Renal cortex interstitium (tissue), 15 donors: Measurements from ENCODE around the gene GPR139. TPM values are rescaled to one million over a fixed set of nuclear protein-coding genes. Genes with fewer than 3 reads are reported as not detected.

Source experiments
- DNase-seq, 11 donors: peaks; one replicate each; pipeline ENCODE4 v3.0.0-alpha.2; 2013; ENCODE audit warnings: low read depth in 9 of 11, low spot score in 4 of 11; ENCODE audit errors: extremely low read depth in 1 of 11
- long read RNA-seq, 16 experiments: transcript quantifications; one replicate each; lab custom pipeline, GENCODE V29; 2026
- polyA plus RNA-seq, 3 donors: library from polyadenylated mRNA; unstranded; fragments of 120-200 nt; gene quantifications; one replicate each; pipeline ENCODE4 v1.2.1, GENCODE V29; 2013; ENCODE audit not compliant: insufficient read length in 3 of 3

GPR139 gene
- not detected for polyA plus RNA-seq
- long read RNA-seq, donor 1 = 0 reads
- long read RNA-seq, donor 2 = 0 reads
- long read RNA-seq, donor 3 = 0 reads
- long read RNA-seq, donor 4 = 0 reads
- long read RNA-seq, donor 5 = 0 reads
- long read RNA-seq, donor 6 = 0 reads
- long read RNA-seq, donor 7 = 0 reads
- long read RNA-seq, donor 8 = 0 reads
- long read RNA-seq, donor 9 = 0 reads
- long read RNA-seq, donor 10 = 0 reads
- long read RNA-seq, donor 11 = 0 reads
- long read RNA-seq, donor 12 = 0 reads
- long read RNA-seq, donor 13 = 0 reads
- long read RNA-seq, donor 14 = 0 reads
- long read RNA-seq, donor 15 = 0 reads
- long read RNA-seq, donor 16 = 0 reads

DNA sequence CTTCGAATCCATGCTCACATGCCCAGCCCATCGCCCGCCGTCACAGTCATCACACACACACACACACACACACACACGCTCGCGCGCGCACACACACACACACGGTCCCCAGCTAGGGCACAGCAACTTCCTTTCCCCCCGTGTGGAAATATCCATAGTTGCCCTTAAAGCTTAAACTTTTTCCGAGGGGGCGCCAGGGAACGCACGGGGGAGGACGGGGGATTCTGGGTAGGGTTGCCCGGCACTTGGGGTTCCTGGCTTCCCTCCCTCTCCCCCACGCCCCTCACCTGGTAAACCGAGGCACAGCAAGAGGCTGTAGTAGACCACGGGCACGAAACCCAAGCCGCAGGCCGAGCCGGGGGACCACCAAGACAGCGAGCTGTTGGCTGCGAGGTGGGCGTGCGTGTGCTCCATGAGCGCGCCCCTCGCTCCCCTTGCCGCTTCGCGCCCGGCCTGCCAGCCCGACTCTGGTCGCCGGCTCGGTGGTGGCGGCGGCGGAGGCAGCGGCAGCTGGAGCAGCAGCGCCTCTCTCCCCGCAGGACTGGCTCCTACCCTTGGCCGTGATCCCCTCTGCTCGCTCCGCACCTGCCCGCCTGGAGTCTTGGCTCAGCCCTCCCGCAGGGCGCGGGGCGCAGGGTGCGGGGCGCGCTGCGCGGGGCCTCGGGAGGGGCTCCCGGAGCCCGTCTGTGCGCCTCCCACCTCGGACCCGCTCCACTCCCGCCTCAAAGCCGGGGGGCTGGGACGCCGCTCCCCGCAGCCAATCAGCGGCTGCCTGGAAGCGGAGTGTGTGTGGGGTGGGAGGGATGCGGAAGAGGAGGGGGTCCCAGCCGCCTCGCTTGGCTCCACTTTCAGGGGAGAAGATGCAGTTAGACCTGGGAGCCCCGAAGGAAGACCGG lies at the start of gene GPR139:
GPR139 (minus strand) TSS at position 688 of the 896 bp plus-strand sequence; CDS start at position 414, 274 bp downstream.
- DNase-seq = no peak

DNA sequence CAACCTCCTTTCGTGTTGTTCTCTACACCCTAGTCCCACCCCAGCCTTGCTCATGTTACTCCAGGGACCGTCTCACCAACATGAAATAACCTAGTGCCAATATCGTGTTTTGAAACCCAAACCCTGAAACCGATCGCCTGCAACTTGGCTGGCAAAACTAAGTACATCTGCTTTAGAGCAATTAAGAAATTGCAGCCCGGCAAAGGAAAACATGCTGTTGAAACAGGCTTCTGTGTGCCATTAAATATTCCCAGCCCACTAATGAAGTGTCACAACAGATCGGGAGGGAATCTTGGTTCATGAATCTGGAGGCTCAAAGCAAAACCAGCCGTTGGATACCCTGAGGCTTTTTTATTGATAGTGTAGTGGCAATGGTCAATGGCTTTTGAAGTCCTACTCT lies 48.3 kb upstream of the GPR139 start:
- no peak for DNase-seq

DNA sequence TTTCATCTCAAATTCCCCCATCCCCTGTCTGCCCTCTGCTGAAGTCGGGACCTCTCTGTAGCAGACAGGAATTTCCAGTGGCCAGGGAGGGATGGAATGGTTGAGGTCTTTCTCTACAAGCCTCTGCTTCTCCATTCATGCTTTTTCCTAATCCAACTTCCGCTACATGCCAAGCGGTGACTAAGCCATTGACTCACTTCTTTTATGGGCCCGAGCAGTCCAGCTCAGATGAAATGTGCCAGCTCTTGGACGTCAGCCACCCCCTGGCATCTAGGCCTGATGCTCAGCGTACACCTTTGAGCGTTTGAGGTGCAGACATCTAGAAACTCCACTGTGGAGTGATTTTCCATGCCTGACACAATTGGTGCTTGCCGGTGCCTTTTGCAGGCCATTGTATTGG lies 40.7 kb upstream of the GPR139 start:
- no peak for DNase-seq

DNA sequence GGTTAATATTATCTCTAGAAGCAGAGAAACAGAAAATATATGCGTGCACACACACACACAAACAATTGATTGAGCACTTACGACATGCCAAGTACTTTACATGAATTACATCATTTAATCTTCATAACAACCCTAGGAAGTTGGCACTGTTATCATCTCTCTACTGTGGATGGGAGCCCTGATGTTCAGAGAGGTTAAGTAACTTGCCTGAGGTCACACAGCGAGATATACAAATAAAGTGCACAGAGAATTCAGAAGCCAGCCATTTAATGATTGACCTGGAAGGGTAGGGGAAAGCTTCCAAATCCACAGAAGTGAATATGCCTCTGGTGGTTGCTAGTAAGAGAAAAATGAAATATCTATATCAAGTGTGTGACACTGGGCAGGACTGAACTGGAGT lies 37.5 kb upstream of the GPR139 start:
- no peak for DNase-seq

DNA sequence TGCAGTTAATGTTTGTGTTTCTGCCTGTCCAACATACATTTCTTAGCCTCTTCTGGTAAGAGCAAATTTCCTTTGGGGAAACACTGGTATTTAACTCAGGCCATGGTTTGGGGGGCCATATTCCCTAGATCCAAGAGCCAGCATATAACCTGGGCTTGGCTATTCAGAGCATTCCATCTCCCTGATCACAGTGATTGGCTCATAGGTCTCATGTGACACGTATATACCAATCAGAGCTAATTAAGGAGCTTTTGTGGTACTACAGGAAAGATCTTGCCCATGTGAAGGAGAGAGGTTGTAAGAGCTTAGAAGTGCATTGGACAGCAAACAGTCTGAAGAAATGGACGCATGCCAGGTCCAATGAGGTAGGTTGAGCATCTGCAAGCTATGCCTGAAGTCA lies 33.4 kb upstream of the GPR139 start:
- no peak for DNase-seq

DNA sequence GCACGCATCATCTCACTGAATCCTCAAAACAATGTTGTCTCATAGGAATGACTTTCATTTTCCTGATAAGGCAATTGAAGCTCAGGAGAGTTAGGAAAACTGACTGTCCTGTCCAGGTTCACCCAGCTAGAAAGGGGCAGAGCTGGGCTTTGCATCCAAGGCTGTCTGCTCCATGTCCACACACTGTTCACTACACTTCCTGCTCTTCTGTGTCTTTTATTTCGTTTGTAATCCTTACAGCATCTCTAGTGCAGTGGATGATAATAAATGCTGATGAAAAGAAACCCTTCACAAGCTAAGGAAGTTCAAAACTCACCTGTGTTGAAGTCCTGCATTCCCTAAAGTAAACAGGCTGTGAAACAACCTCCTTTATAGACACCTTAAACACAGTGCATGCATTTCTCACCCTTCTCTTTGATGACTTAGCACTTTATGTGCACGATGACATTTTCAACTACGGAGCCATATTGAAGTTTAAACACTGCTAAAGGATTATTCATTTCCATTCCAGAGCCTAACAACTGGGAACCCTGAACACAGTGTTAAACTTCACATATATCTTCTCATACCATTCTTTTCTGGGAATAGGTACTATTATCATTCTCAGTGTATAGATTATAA lies 31.0 kb upstream of the GPR139 start:
- DNase-seq = no peak

DNA sequence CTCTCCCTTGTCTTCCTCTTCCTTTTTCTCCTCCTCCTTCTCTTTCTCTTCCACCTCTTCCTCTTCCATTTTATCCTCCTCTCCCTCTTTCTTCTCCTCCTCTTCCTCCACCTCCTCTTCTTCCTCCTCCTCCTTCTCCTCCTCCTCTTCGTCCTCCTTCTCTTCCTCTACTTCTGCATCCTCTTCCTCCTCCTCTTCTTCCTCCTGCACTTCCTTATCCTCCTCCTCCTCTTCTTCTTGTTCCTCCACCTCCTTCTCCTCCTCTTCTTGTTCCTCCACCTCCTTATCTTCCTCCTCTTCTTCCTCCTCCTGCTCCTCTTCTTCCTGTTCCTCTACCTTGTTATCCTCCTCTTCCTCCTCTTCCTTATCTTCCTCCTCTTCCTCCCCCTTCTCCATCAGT lies 28.8 kb upstream of the GPR139 start:
- DNase-seq = no peak

DNA sequence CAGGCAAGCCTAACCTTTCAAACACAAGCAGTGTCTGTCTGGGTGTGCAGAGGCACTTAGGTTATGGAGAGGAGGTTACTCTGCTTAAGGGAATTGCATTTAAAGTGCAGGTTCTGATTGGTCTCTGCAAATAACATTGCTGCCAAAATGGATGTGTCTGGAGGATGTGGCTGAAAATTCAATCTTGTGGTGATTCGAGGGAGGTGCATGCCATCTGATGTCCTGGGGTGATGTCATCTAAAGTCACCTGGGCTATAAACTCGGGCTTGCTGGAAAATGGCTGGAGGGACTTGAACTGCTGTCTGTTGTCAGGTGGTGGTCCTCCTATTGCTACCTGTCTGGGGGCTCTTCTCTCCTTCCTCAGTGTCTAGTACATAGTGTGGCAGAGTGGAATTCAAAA lies 28.3 kb upstream of the GPR139 start:
- no peak for DNase-seq

DNA sequence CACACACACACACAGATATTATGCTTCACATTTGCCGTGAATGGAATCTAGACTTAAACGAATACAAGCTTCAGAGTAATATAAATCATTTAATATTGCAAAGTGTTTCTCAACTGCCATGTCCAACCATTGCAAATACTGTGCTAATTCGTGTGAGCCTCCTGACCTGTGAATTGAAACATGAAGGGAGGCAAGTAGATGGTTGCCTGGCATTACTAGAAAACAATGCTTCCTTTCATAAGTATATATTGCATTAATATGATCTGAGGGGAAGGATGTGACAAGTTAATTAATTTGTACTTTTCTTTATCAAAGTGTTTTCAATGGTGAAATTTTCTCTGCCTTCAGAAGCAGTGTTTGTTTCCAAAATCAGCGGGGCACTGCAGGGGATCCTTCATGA lies 25.7 kb upstream of the GPR139 start:
- no peak for DNase-seq

DNA sequence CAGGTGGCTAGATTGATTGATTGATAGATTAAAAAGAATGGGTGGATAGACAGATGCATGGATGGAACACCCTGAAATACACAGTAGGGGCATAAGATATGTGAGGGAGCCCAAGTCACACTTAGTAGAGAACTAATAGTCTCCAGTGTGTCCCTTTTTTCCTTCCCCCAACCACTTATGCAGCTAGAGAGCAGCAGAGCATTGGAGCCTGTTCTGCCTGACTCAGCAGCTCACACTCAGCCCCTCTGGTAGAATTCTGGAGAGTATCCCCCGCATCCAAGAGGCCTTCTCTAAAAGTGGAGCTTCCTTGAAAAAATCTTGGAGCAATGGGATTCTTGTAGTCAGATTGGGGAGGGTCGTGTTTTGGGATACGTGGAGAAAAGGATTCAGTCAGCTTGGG lies 20.5 kb upstream of the GPR139 start:
- no peak for DNase-seq

DNA sequence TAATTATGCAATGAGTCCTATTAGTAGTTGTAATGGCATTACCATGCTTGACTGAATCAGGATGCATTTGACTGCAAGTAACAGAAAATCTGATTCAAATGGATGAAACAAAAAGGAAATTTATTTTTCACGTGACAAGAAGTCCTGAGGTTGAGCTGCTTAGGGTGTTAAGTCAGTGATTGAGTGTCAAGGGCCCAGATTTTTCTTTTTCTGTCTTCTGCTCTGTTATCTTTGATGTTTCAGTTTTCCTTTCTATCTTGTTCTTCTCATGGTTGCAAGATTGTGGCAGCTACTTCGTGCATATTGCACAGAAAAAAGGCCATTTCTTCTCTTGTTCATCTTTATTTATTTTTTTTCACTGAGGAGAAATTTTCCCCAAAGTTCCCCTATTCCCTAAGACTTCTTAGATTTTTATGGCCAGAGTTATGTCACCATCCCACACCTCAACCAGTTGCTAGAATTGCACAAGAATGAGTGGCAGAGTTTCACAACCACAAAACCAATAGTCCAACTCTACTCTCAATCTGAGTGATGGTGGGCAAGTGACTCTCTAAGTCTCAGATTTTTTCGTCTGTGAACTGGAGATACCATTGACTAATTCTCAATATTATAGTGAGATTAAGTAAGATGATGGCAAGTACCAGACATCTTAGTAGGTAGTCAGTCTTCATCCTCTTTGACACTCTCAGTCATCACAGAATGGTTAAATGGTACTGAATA lies 15.7 kb upstream of the GPR139 start:
- no peak for DNase-seq

DNA sequence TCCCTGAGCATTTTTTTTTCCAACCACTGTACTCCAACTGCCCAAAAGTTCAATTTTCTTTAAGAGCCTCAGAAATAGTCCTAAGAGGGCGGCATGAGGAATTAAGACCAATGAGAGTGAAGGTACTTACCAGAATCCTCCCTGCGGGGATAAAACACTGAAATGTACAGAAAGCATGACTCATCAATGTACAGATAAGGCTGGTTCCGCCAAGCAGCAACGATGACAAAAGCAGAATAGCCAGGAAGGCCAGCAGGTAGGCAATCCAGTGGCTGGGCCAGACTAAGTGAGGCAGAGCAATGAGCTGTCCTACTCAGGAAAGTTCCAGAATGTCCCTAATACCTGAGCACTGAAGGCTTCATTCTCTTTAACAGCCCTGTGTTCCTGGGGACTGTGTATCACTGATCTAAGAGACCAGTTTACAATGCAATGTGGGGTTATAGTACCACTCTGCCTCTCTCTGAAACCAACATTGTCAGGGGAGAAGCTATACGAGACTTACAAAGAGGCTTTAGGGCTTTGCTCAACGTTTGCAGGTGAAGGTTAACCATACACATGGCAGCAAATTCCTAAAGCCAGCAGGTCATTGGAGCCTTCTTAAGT lies 11.0 kb upstream of the GPR139 start:
- no peak for DNase-seq

DNA sequence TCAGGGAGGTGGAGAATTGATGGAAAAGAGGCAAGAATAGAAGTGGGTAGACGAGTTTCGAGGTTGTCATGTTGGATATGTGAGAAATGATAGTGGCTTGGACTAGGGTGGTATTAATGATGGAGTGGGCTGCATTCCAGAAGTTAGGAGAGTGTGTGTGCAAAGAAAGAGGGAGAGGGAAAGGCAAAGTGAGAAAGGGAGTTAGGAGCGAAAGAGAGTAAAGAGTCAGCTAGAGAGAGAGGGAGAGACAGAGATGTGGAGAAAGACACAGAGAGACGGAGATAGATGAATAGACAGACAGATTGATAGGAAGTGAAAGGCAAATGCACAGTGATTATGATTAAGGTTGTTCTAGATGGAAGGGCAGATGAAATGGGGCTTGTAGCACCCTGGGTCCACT lies 5.4 kb upstream of the GPR139 start:
- DNase-seq = no peak

DNA sequence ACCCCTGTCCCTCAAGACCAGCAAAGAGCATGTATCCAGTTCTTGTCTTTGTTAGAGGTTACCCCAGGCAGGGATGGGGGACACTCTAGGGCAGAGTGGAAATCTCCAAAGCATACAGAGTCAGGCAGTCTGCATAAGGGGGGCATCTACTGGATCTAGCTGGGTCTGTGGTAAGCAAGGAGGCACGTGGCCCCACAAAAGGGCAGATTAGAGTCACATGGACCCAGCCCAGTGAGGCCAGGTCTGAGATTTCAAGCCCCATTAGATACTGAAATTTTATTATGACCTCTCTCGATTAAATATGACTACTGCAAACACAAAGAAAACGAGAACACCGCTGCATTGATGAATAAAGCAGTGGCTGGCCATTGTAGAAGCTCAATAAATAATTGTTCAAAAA lies 1.6 kb upstream of the GPR139 start:
- no peak for DNase-seq

DNA sequence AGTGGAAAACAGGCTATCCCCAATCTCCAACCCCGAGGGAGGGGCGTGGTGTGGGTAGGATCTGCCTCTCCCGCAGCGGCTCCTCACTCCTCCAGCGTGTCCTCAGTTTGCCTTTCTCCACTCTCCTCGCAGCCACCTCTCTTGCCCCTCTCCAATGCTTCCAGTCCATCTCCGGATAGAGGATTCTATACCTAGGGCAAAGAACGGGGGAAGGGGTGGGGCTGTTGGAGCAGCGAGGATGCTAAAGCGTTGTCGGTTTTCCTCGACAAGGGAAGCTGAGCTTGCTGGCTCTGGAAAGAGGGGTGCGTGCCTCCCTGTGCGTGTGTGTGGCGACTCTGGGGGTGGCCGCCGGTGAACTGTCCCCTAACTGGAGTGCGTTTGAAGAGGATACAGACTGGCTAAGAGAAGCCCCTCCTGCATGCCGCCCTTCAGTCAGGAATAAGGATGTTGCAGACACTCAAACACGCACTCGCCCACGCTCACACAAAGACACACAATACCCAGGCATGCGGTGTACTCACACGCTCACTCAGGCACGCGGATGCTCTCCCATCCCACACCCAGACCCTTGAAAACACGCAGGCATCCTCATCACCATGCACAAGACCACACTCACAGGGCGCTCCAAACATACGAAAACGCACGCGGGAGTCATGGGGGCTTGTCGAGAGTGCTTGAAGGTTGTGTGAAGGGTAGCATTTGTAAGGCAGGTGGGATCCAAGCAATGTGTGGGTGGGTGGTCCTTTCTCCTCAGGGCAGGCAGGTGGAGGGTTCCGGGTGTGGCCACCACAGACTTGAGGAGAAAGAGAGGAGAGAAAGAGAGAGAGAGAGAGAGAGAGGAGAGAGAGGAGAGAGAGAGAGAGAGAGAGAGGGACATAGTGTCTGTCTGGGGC lies 655 bp upstream of the GPR139 start:
- no peak for DNase-seq

DNA sequence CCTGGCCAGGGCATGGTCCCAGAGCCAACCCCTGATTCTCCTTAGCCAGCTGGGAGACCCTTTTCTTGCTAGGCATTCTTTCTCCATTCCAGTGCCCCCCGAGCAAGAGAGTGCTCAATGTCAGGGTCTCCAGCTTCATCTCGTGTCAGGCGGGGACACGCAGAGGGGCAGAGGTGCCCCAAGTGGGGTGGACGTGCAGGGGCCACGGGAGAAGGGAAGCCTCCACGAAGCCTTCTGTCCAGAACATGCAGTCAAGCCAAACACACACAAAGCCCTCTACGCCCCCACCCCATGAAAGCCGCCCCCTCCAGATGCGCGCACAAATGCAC lies 852 bp downstream of the GPR139 start:
- DNase-seq = no peak

DNA sequence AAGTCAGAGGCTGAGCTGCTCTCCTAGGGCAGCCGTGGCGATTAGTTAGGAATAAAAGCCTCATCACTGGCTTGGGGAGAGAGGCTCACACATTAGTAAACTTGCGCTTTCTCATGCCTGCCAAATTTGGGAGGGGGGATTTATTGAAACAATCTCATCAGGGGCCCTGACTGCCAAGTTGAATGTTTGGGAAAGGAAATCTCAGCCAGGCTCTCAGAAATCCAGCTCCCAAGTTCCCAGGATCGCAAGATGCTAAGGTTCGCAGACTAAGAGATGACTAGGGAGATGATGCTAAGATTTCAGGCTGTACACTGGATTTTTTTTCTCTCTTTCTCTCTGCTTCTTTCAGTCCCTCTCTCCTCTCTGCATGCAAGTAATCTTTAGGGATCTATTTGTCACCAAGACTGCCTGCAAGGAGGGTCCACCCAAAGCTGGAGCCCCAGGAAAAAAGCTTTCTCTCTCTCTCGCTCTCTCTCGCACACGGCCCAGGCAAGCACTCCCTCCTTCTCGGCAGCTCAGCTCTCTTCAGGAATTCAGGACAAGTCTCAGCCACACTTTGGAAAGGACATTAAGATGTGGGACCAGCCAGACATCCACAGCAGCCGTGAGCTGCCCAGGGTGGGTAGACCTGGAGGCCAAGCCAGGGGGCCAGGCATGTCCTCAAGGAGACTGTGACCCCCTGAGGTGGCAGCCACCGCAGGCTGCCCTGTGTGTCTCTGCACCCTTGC lies 1.4 kb downstream of the GPR139 start:
- DNase-seq = no peak

DNA sequence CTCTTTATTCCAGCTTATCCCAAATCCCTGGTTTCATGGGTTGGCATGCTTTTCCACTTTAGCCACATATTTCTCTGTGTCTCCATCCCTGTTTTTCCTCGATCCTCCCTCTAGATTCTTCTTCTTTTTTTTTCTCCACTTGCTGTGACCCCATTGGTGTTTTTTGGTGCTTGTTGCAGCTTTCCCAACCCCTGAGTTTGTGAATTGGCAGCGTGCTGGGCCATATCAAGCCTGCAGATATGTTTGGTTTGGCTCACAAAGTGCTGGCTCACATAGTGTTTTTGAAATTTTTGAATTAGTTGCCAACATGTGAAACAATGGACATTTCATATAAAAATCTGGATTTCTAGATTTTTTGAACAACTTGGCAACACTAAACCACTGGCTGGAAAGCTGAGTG lies 8.8 kb downstream of the GPR139 start:
- no peak for DNase-seq
